A549 (cell line): ENCODE results near the gene FBP2. TPM values are rescaled to one million over a fixed set of nuclear protein-coding genes. Genes with fewer than 3 reads are reported as not detected.

Source experiments
- ATAC-seq, 2 experiments: fragments of 200-7000 bp in 1 of 2; fragments of >200 bp in 1 of 2; cut with Nextera tagmentation in 1 of 2; cut with Tn5 transposase in 1 of 2; 3 replicates each; pipeline versions ENCODE4 v1.8.0 to v1.9.1; 2018 to 2020; ENCODE audit warnings: mild to moderate bottlenecking in 1 of 2, moderate library complexity in 1 of 2
- CTCF ChIA-PET: fragments of 300-600 bp; sonication (Branson Sonifier 250); formaldehyde crosslinking; extraction: SDS; loops from one replicate; lab custom pipeline; 2021; ENCODE audit warnings: antibody characterized with exemption, inconsistent platforms; lab: Yijun Ruan, JAX
- POLR2A ChIA-PET: fragments of 350-600 bp; formaldehyde crosslinking; extraction: SDS; loops from one replicate; lab custom pipeline; 2021; ENCODE audit warnings: antibody characterized with exemption, inconsistent platforms; lab: Yijun Ruan, JAX
- DNase-seq, 2 experiments: peaks; one replicate each; pipeline versions ENCODE4 v3.0.0 to v3.0.0-alpha.2; 2011 to 2016; ENCODE audit warnings: low read depth in 1 of 2, low spot score in 1 of 2
- FAIRE-seq: peaks from 2 replicates; lab custom pipeline; 2011; peaks lifted over from hg19 to GRCh38; lab: Jason Lieb, UNC
- H3K27ac ChIP-seq, 2 experiments: fragments of >200 bp; sonication (Bioruptor Twin); formaldehyde crosslinking; 3 replicates each; pipeline ENCODE4 v1.5.1; 2016 to 2017
- H3K4me1 ChIP-seq: fragments of >200 bp; sonication (Bioruptor Twin); formaldehyde crosslinking; 3 replicates; pipeline ENCODE4 v1.6.1; 2016
- H3K4me2 ChIP-seq: fragments of >200 bp; sonication (Bioruptor Twin); formaldehyde crosslinking; 3 replicates; pipeline ENCODE4 v1.6.1; 2016
- H3K4me3 ChIP-seq: fragments of >200 bp; sonication (Bioruptor Twin); formaldehyde crosslinking; 3 replicates; pipeline ENCODE4 v1.5.1; 2016
- H3K9me3 ChIP-seq: fragments of >200 bp; sonication (Bioruptor Twin); formaldehyde crosslinking; 3 replicates; pipeline ENCODE4 v1.6.1; 2016
- CBX8 ChIP-seq: fragments of 200-600 bp; sonication (generic); IDR thresholded peaks from 2 replicates; pipeline ENCODE4 v1.6.1; 2016
- EHMT2 ChIP-seq: fragments of 200-600 bp; sonication (generic); IDR thresholded peaks from 2 replicates; pipeline ENCODE4 v1.6.1; 2016; ENCODE audit warnings: antibody characterized with exemption, low read depth, mild to moderate bottlenecking, moderate library complexity
- EP300 ChIP-seq, 2 experiments: fragments of >200 bp; sonication (Bioruptor Twin); formaldehyde crosslinking; IDR thresholded peaks; 2 replicates in 1 of 2; 3 replicates in 1 of 2; pipeline ENCODE4 v1.6.1; 2016 to 2017
- ESRRA ChIP-seq: fragments of 150-350 bp; IDR thresholded peaks from 2 replicates; pipeline ENCODE4 v1.6.1; 2014; ENCODE audit warnings: mild to moderate bottlenecking, low read length, borderline replicate concordance
- FOSB ChIP-seq: fragments of 250-450 bp; sonication (Bioruptor Pico); IDR thresholded peaks from 2 replicates; pipeline ENCODE4 v1.5.0; 2020; ENCODE audit warnings: mild to moderate bottlenecking, moderate library complexity
- FOSL2 ChIP-seq, 2 experiments: fragments of 450-650 bp in 1 of 2; fragments of >200 bp in 1 of 2; sonication (Bioruptor Twin) in 1 of 2; formaldehyde crosslinking; IDR thresholded peaks; 2 replicates each; pipeline versions ENCODE4 v1.5.0 to v1.6.1; 2016 to 2020; ENCODE audit warnings: mild to moderate bottlenecking in 1 of 2, moderate library complexity in 1 of 2
- HDAC2 ChIP-seq: fragments of 200-600 bp; sonication (generic); IDR thresholded peaks from 2 replicates; pipeline ENCODE4 v1.6.1; 2016
- HES2 ChIP-seq: fragments of >200 bp; sonication (Bioruptor Twin); formaldehyde crosslinking; IDR thresholded peaks from 2 replicates; pipeline ENCODE4 v1.6.1; 2016
- HOXB13 ChIP-seq: fragments of 250-450 bp; sonication (Bioruptor Pico); IDR thresholded peaks from 2 replicates; pipeline ENCODE4 v1.5.0; 2020; ENCODE audit warnings: low read depth, mild to moderate bottlenecking, moderate library complexity
- NFE2L2 ChIP-seq: fragments of 150-350 bp; conservative IDR thresholded peaks from 2 replicates; pipeline ENCODE4 v1.6.1; 2014; ENCODE audit warnings: low read length
- NPAS2 ChIP-seq: fragments of 250-450 bp; sonication (Bioruptor Pico); IDR thresholded peaks from 2 replicates; pipeline ENCODE4 v1.8.0; 2022; ENCODE audit warnings: mild to moderate bottlenecking, moderate library complexity, borderline replicate concordance
- NR3C1 ChIP-seq: fragments of >200 bp; sonication (Bioruptor Twin); formaldehyde crosslinking; IDR thresholded peaks from 3 replicates; pipeline ENCODE4 v1.6.1; 2017
- PHF8 ChIP-seq: fragments of 200-600 bp; sonication (generic); IDR thresholded peaks from 2 replicates; pipeline ENCODE4 v1.6.1; 2016; ENCODE audit warnings: low read depth, mild to moderate bottlenecking, antibody characterized with exemption, moderate library complexity, borderline replicate concordance
- POLR2A ChIP-seq: IDR thresholded peaks from 2 replicates; pipeline ENCODE4 v1.6.1; 2012; ENCODE audit warnings: mild to moderate bottlenecking, low read length
- RARB ChIP-seq: fragments of 250-450 bp; sonication (Bioruptor Pico); IDR thresholded peaks from 2 replicates; pipeline ENCODE4 v1.8.0; 2021; ENCODE audit warnings: mild to moderate bottlenecking, moderate library complexity
- RNF2 ChIP-seq: fragments of 200-600 bp; sonication (generic); IDR thresholded peaks from 2 replicates; pipeline ENCODE4 v1.6.1; 2016; ENCODE audit warnings: low read depth, mild to moderate bottlenecking, antibody characterized with exemption, moderate library complexity, borderline replicate concordance
- SMC3 ChIP-seq: fragments of >200 bp; sonication (Bioruptor Twin); formaldehyde crosslinking; IDR thresholded peaks from 3 replicates; pipeline ENCODE4 v1.6.1; 2018; ENCODE audit warnings: inconsistent platforms
- TP53 ChIP-seq: fragments of 250-450 bp; sonication (Bioruptor Pico); IDR thresholded peaks from 2 replicates; pipeline ENCODE4 v1.5.0; 2021; ENCODE audit warnings: mild to moderate bottlenecking, moderate library complexity
- ZSCAN20 ChIP-seq: fragments of 250-450 bp; sonication (Bioruptor Pico); IDR thresholded peaks from 2 replicates; pipeline ENCODE4 v1.8.0; 2022; ENCODE audit warnings: mild to moderate bottlenecking, moderate library complexity
- WGBS: methylation state at CpG from one replicate; pipeline ENCODE4 v1.1.6; 2017; ENCODE audit errors: missing lambda C conversion rate; 5-methylcytosine and 5-hydroxymethylcytosine counted together
- polyA plus RNA-seq, 4 experiments: library from polyadenylated mRNA; depleted of rRNA in 3 of 4; stranded (reverse); fragments of >200 nt; fragmentation: RNase III in 1 of 4; extraction: RNeasy Plus Mini Kit Qiagen cat#74134 plus additional on column Dnase treatment in 1 of 4; gene quantifications; 2 replicates in 3 of 4; 3 replicates in 1 of 4; pipeline ENCODE4 v1.2.3, GENCODE V29; 2011 to 2017
- TF ChIP-seq, protein P1 (sequence below): fragments of >200 bp; sonication (Bioruptor Twin); formaldehyde crosslinking; IDR thresholded peaks from 3 replicates; pipeline ENCODE4 v1.5.1; 2016
- TF ChIP-seq, protein P2 (sequence below): fragments of >200 bp; sonication (Bioruptor Twin); formaldehyde crosslinking; IDR thresholded peaks from 3 replicates; pipeline ENCODE4 v1.6.1; 2016
- TF ChIP-seq, protein P3 (sequence below): fragments of 250-450 bp; sonication (Bioruptor Pico); IDR thresholded peaks from 2 replicates; pipeline ENCODE4 v1.5.0; 2020; ENCODE audit warnings: low read depth, mild to moderate bottlenecking, moderate library complexity
- TF ChIP-seq, protein P4 (sequence below): IDR thresholded peaks from 2 replicates; pipeline ENCODE4 v1.6.1; 2012

Gene FBP2
- polyA plus RNA-seq, 2 of the 4 experiments (the other 2 are of a cell fraction), result not detected

DNA sequence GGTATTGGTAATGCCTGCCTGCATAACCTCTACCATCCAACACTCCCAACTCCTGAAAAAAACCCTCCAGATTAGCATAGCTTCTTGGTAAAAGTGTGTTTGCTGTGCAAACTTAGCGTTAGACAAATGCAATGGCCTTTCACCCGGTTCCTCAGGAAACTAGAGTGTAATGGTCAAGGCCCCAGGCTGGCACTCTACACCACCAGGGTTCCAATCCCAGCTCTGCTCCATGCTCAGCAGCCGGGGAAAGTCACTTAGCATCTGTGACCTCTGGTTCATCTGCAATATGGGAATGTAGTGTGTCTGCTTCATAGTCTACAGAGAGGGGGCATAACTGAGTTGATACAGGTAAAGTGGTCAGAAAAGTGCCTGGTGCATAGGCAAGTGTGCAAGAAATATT lies 36.7 kb upstream of the FBP2 start:
- 51% methylated on average over 3 of the region's 3 CpGs for WGBS
- Histone ChIP-seq H3K4me1 (peaks cover 10% of the 10 kb centered on the region; the same call in 2 of the 3 replicates), H3K4me2 (no peak overlapping the region), H3K9me3 (no peaks in the 10 kb centered on the region), H3K4me3 (no peak overlapping the region), H3K27ac (no peak overlapping the region)
- POLR2A ChIA-PET, result no interaction called here
- CTCF ChIA-PET, result interaction anchor here (1.0 kb wide), 1 partner anchor 500 kb away, joined by 3 read pairs; no protein-coding TSS in a partner anchor
- no peak for DNase-seq
- ATAC-seq, result peak in 1 of 2 experiments; percentile 28; a peak in 1 of 6 replicates
- no peak for FAIRE-seq
- TF ChIP-seq EP300 (IDR thresholded peaks at IDR 0.05), result no peak
- no peak for TF ChIP-seq PHF8
- no peak for TF ChIP-seq EHMT2
- no peak for TF ChIP-seq TP53 (CRISPR knock-in tag)
- no peak for TF ChIP-seq NPAS2 (CRISPR knock-in tag)
- no peak for TF ChIP-seq ESRRA
- TF ChIP-seq, protein P1, sequence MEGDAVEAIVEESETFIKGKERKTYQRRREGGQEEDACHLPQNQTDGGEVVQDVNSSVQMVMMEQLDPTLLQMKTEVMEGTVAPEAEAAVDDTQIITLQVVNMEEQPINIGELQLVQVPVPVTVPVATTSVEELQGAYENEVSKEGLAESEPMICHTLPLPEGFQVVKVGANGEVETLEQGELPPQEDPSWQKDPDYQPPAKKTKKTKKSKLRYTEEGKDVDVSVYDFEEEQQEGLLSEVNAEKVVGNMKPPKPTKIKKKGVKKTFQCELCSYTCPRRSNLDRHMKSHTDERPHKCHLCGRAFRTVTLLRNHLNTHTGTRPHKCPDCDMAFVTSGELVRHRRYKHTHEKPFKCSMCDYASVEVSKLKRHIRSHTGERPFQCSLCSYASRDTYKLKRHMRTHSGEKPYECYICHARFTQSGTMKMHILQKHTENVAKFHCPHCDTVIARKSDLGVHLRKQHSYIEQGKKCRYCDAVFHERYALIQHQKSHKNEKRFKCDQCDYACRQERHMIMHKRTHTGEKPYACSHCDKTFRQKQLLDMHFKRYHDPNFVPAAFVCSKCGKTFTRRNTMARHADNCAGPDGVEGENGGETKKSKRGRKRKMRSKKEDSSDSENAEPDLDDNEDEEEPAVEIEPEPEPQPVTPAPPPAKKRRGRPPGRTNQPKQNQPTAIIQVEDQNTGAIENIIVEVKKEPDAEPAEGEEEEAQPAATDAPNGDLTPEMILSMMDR, result no peak

DNA sequence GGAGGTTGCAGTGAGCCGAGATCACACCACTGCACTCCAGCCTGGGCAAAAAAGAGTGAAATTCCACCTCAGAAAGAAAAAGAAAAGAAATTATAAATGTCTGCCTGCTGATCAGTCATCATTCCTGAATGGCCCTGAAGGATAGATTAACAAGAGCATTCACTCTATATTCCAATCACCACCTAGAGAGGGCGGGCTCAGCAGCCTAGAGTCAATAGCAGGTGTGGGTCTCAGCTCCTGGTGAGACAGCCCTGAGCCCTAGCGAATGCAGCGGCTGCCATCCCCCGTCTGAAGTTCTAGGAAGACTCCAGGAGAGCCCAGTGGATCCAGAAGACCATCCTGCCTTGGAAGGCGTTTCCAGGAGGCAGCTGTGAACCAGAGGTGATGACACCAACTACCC lies 33.7 kb upstream of the FBP2 start:
- FAIRE-seq, result no peak
- ChIA-PET POLR2A (no interaction called here), CTCF (interaction anchor here (0.6 to 2.0 kb wide), 3 partner anchors 72 to 1691 kb away, joined by 4 to 7 read pairs (median 4); partner anchors contain the start of gene PCAT7)
- no peak; a peak in 1 of 6 replicates for ATAC-seq
- no peaks in the 10 kb centered on the region for H3K9me3 ChIP-seq
- H3K27ac ChIP-seq, result no peak overlapping the region
- H3K4me2 ChIP-seq, result no peak overlapping the region
- TF ChIP-seq EHMT2 (no peak), HES2 (no peak), HDAC2 (no peak), FOSL2 (IDR thresholded peaks at IDR 0.05) (no peak), FOSL2 (CRISPR knock-in tag; IDR thresholded peaks at IDR 0.05) (no peak), ZSCAN20 (CRISPR knock-in tag) (no peak), CBX8 (no peak), SMC3 (no peak), POLR2A (no peak), RARB (CRISPR knock-in tag) (no peak)
- TF ChIP-seq, protein P2, sequence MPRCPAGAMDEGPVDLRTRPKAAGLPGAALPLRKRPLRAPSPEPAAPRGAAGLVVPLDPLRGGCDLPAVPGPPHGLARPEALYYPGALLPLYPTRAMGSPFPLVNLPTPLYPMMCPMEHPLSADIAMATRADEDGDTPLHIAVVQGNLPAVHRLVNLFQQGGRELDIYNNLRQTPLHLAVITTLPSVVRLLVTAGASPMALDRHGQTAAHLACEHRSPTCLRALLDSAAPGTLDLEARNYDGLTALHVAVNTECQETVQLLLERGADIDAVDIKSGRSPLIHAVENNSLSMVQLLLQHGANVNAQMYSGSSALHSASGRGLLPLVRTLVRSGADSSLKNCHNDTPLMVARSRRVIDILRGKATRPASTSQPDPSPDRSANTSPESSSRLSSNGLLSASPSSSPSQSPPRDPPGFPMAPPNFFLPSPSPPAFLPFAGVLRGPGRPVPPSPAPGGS, result no peak
- TF ChIP-seq, protein P3, sequence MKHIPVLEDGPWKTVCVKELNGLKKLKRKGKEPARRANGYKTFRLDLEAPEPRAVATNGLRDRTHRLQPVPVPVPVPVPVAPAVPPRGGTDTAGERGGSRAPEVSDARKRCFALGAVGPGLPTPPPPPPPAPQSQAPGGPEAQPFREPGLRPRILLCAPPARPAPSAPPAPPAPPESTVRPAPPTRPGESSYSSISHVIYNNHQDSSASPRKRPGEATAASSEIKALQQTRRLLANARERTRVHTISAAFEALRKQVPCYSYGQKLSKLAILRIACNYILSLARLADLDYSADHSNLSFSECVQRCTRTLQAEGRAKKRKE (CRISPR knock-in tag), result no peak
- 71% methylated on average over 5 of the region's 6 CpGs for WGBS
- peaks cover 10% of the 10 kb centered on the region; the same call in 2 of the 3 replicates for H3K4me1 ChIP-seq
- no peak for DNase-seq
- H3K4me3 ChIP-seq, result no peak overlapping the region

DNA sequence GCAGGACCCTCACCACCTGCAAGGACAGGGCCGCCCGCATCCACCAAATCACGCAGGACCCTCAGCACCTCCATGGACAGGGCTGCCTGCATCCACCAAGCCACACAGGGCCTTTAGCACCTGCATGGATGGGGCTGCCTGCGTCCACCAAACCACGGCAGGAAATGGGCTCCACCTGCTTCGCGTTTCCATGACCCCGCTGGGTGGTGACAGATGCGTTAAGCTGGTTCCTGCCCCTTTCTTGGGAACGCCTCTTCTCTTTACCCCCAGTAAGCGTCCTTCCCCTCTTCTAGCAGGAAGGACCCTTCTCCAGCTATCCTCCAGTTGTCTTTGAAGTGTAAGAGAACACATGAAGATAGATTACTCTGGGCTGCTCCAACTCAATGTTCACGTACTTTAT lies 32.2 kb upstream of the FBP2 start:
- no peak overlapping the region for H3K27ac ChIP-seq
- ATAC-seq (no peak), FAIRE-seq (no peak), DNase-seq (no peak)
- no peak overlapping the region for H3K4me2 ChIP-seq
- ChIA-PET POLR2A (no interaction called here), CTCF (interaction anchor here (0.8 to 2.0 kb wide), 4 partner anchors 22 to 501 kb away, joined by 3 to 7 read pairs (median 4); partner anchors contain the start of gene PCAT7)
- H3K9me3 ChIP-seq, result no peaks in the 10 kb centered on the region
- H3K4me3 ChIP-seq, result no peak overlapping the region
- H3K4me1 ChIP-seq, result peaks cover 5% of the 10 kb centered on the region; the same call in 2 of the 3 replicates
- WGBS, result 82% methylated on average over 12 of the region's 12 CpGs
- TF ChIP-seq NR3C1 (no peak), POLR2A (no peak), FOSB (no peak), RNF2 (no peak), NFE2L2 (no peak), HDAC2 (no peak), HOXB13 (CRISPR knock-in tag) (no peak), HES2 (no peak)
- TF ChIP-seq, protein P4, sequence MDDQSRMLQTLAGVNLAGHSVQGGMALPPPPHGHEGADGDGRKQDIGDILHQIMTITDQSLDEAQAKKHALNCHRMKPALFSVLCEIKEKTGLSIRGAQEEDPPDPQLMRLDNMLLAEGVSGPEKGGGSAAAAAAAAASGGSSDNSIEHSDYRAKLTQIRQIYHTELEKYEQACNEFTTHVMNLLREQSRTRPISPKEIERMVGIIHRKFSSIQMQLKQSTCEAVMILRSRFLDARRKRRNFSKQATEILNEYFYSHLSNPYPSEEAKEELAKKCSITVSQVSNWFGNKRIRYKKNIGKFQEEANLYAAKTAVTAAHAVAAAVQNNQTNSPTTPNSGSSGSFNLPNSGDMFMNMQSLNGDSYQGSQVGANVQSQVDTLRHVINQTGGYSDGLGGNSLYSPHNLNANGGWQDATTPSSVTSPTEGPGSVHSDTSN, result no peak
- TF ChIP-seq, protein P2, result no peak
